ENCODE results near the gene POLK. TPM values are rescaled to one million over a fixed set of nuclear protein-coding genes. Genes with fewer than 3 reads are reported as not detected.
A peak's percentile ranks its signal among the peaks of the same experiment; 100 is the strongest.

Gene POLK
- total and polyA plus RNA-seq, 8 donors: 32.1 to 43.9 (median 34.1) TPM

GRCh38 chr5:75630875-75631274, 119.2 kb downstream of the POLK start:
- no peaks in the 10 kb centered on the region for H3K36me3 ChIP-seq
- TF ChIP-seq CTCF (IDR thresholded peaks at IDR 0.05): no peak
- no peak for DNase-seq
- no peak overlapping the region for H3K27ac ChIP-seq
- no peak overlapping the region for H3K4me3 ChIP-seq
- intact Hi-C loops (cut with DNase I): no loop called here
- H3K27me3 ChIP-seq: no peaks in the 10 kb centered on the region
- ATAC-seq: no peak
- no peaks in the 10 kb centered on the region for H3K4me1 ChIP-seq
- no peaks in the 10 kb centered on the region for H3K9me3 ChIP-seq

GRCh38 chr5:75632321-75632720, 120.6 kb downstream of the POLK start:
- no peaks in the 10 kb centered on the region for H3K36me3 ChIP-seq
- no peaks in the 10 kb centered on the region for H3K9me3 ChIP-seq
- H3K4me1 ChIP-seq: no peaks in the 10 kb centered on the region
- no peak overlapping the region for H3K27ac ChIP-seq
- H3K27me3 ChIP-seq: no peaks in the 10 kb centered on the region
- TF ChIP-seq CTCF (IDR thresholded peaks at IDR 0.05): no peak
- intact Hi-C loops (cut with DNase I): no loop called here
- ATAC-seq (no peak), DNase-seq (no peak)
- no peak overlapping the region for H3K4me3 ChIP-seq

GRCh38 chr5:75637949-75638348, 126.3 kb downstream of the POLK start:
- H3K9me3 ChIP-seq: peaks cover 0 to 2% of the 10 kb centered on the region in 2 donors
- intact Hi-C loops (cut with DNase I): no loop called here

GRCh38 chr5:75639535-75640311, 128.0 kb downstream of the POLK start:
- no peak for ATAC-seq
- no peak overlapping the region for H3K27ac ChIP-seq
- H3K4me1 ChIP-seq: no peaks in the 10 kb centered on the region
- intact Hi-C loops (cut with DNase I): no loop called here
- DNase-seq: no peak
- no peak for TF ChIP-seq CTCF (IDR thresholded peaks at IDR 0.05)
- H3K4me3 ChIP-seq: no peak overlapping the region
- H3K36me3 ChIP-seq: no peaks in the 10 kb centered on the region
- H3K9me3 ChIP-seq: peaks cover 0 to 2% of the 10 kb centered on the region in 2 donors
- H3K27me3 ChIP-seq: no peaks in the 10 kb centered on the region

More at GRCh38 chr5:75637949-75638348, 126.3 kb downstream of the POLK start:
- H3K36me3 ChIP-seq: no peaks in the 10 kb centered on the region
- no peak for TF ChIP-seq CTCF (IDR thresholded peaks at IDR 0.05)
- no peaks in the 10 kb centered on the region for H3K27me3 ChIP-seq
- DNase-seq: no peak
- no peak overlapping the region for H3K4me3 ChIP-seq
- no peak for ATAC-seq
- H3K4me1 ChIP-seq: no peaks in the 10 kb centered on the region
- H3K27ac ChIP-seq: no peak overlapping the region

GRCh38 chr5:75640395-75640794, 128.7 kb downstream of the POLK start:
- ATAC-seq: peak; percentile 54
- intact Hi-C loops (cut with DNase I): no loop called here

More at GRCh38 chr5:75640395-75640794, 128.7 kb downstream of the POLK start:
- TF ChIP-seq CTCF (IDR thresholded peaks at IDR 0.05): no peak
- Histone ChIP-seq H3K4me1 (no peaks in the 10 kb centered on the region), H3K27me3 (no peaks in the 10 kb centered on the region), H3K9me3 (peaks cover 0 to 2% of the 10 kb centered on the region in 2 donors), H3K36me3 (no peaks in the 10 kb centered on the region), H3K27ac (no peak overlapping the region), H3K4me3 (no peak overlapping the region)
- DNase-seq: peak in 1 of 4 donors; percentile 20

Measured in left lung (tissue), 10 donors.